ENCODE data around the gene ARHGAP42. TPM values are rescaled to one million over a fixed set of nuclear protein-coding genes. Genes with fewer than 3 reads are reported as not detected.

Gene ARHGAP42
- total and polyA plus RNA-seq, 2 of the 13 experiments (the other 11 are each of a cell fraction or from before 2014, with no cell fraction given), result 2.5 to 4.3 TPM

GRCh38 chr11:100689141-100689540, 2.1 kb downstream of the ARHGAP42 start:
- no peaks in the 10 kb centered on the region for H3K36me3 ChIP-seq (replicated peaks in 1 of 2; ENCODE audit: control insufficient read depth in 1 of 2, insufficient read depth in 2 of 2, low read length in 2 of 2)
- no peak overlapping the region for H3K9ac ChIP-seq (ENCODE audit: insufficient read depth, low read depth, low read length)
- no peak overlapping the region for H3K4me3 ChIP-seq (replicated peaks in 1 of 3; ENCODE audit: insufficient read depth in 1 of 3, low read depth in 2 of 3, low read length in 3 of 3)
- ChIA-PET CTCF (ENCODE audit: low intra/inter-chr PET ratio, low total read pairs) (no interaction called here), POLR2A (no interaction called here)
- in situ Hi-C loops (cut with HindIII; ENCODE audit: extremely low pct_ligation_motif_present, low pct_unique_long_range_greater_than_20kb) (loop anchor here (10.0 kb wide), 2 partner anchors 136 to 166 kb away; no protein-coding TSS in a partner anchor), intact Hi-C loops (cut with micrococcal nuclease; ENCODE audit: unreplicated experiment) (loop anchor here (10.0 kb wide), 1 partner anchor 86 kb away; no protein-coding TSS in a partner anchor)
- TF ChIP-seq NFATC3 (CRISPR knock-in tag; IDR thresholded peaks at IDR 0.05), result no peak
- no peak overlapping the region for H3K4me2 ChIP-seq (ENCODE audit: low read depth, low read length)
- peaks cover 20% of the 10 kb centered on the region for H3K4me1 ChIP-seq (ENCODE audit: insufficient read depth, low read length)
- H3K9me3 ChIP-seq (ENCODE audit: low read length), result no peaks in the 10 kb centered on the region
- FAIRE-seq, result no peak
- no peak for ATAC-seq
- H4K20me1 ChIP-seq (ENCODE audit: insufficient read depth, low read length), result no peaks in the 10 kb centered on the region
- no peak overlapping the region for H2AFZ ChIP-seq (ENCODE audit: low read length)
- DNase-seq (ENCODE audit: low spot score), result no peak
- peaks cover 0 to 5% of the 10 kb centered on the region in 2 experiments; a peak in 2 of 5 replicates for H3K27me3 ChIP-seq (ENCODE audit: control insufficient read depth in 1 of 2, insufficient read depth in 2 of 2, low read length in 2 of 2)
- 59% methylated on average over 4 of the region's 4 CpGs for WGBS (ENCODE audit: low lambda C conversion rate)
- no peaks in the 10 kb centered on the region for H3K79me2 ChIP-seq (ENCODE audit: insufficient read depth, low read length)
- no peak overlapping the region for H3K27ac ChIP-seq (ENCODE audit: extremely low read length, insufficient read depth, low read length)
- BruUV-seq (replicated peaks), result no TSS peak

GRCh38 chr11:100691896-100692653, 5.0 kb downstream of the ARHGAP42 start:
- Histone ChIP-seq H3K36me3 (replicated peaks in 1 of 2; ENCODE audit: control insufficient read depth in 1 of 2, insufficient read depth in 2 of 2, low read length in 2 of 2) (no peaks in the 10 kb centered on the region), H4K20me1 (ENCODE audit: insufficient read depth, low read length) (no peaks in the 10 kb centered on the region), H2AFZ (ENCODE audit: low read length) (no peak overlapping the region), H3K4me1 (ENCODE audit: insufficient read depth, low read length) (peaks cover 5% of the 10 kb centered on the region; the same call in 1 of the 2 replicates), H3K27ac (ENCODE audit: extremely low read length, insufficient read depth, low read length) (no peak overlapping the region), H3K9me3 (ENCODE audit: low read length) (no peaks in the 10 kb centered on the region), H3K4me2 (ENCODE audit: low read depth, low read length) (no peak overlapping the region), H3K4me3 (replicated peaks in 1 of 3; ENCODE audit: insufficient read depth in 1 of 3, low read depth in 2 of 3, low read length in 3 of 3) (no peak overlapping the region), H3K27me3 (ENCODE audit: control insufficient read depth in 1 of 2, insufficient read depth in 2 of 2, low read length in 2 of 2) (no peaks in the 10 kb centered on the region), H3K9ac (ENCODE audit: insufficient read depth, low read depth, low read length) (no peak overlapping the region), H3K79me2 (ENCODE audit: insufficient read depth, low read length) (no peaks in the 10 kb centered on the region)
- ATAC-seq (no peak), DNase-seq (ENCODE audit: low spot score) (no peak), FAIRE-seq (no peak)
- WGBS (ENCODE audit: low lambda C conversion rate), result 75% methylated on average over 1 of the region's 1 CpG
- intact Hi-C loops (cut with micrococcal nuclease; ENCODE audit: unreplicated experiment), result no loop called here
- no TSS peak for BruUV-seq (replicated peaks)
- in situ Hi-C loops (cut with HindIII; ENCODE audit: extremely low pct_ligation_motif_present, low pct_unique_long_range_greater_than_20kb), result no loop called here
- ChIA-PET POLR2A (no interaction called here), CTCF (ENCODE audit: low intra/inter-chr PET ratio, low total read pairs) (no interaction called here)
- no peak for TF ChIP-seq ZNF414 (CRISPR knock-in tag; IDR thresholded peaks at IDR 0.05)
- no peak for TF ChIP-seq TAF1 (CRISPR knock-in tag; IDR thresholded peaks at IDR 0.05)
- TF ChIP-seq FLYWCH1 (CRISPR knock-in tag; IDR thresholded peaks at IDR 0.05), result no peak
- no peak for TF ChIP-seq SIX4 (CRISPR knock-in tag; IDR thresholded peaks at IDR 0.05)
- no peak for TF ChIP-seq NFRKB (IDR thresholded peaks at IDR 0.05)
- no peak for TF ChIP-seq SP1 (IDR thresholded peaks at IDR 0.05)
- TF ChIP-seq SP1 (CRISPR knock-in tag; IDR thresholded peaks at IDR 0.05), result no peak
- no peak for TF ChIP-seq HDAC6 (IDR thresholded peaks at IDR 0.05; ENCODE audit: low read depth, low read length)
- no peak for TF ChIP-seq CREB1 (IDR thresholded peaks at IDR 0.05)
- no peak for TF ChIP-seq CREB1 (CRISPR knock-in tag; IDR thresholded peaks at IDR 0.05)
- TF ChIP-seq ZNF800 (CRISPR knock-in tag; IDR thresholded peaks at IDR 0.05), result no peak
- no peak for TF ChIP-seq ZUFSP (CRISPR knock-in tag; IDR thresholded peaks at IDR 0.05; ENCODE audit: borderline replicate concordance)
- no peak for TF ChIP-seq ZC3H13 (CRISPR knock-in tag; IDR thresholded peaks at IDR 0.05)
- no peak for TF ChIP-seq ZNF629 (CRISPR knock-in tag; conservative IDR thresholded peaks at IDR 0.05)

Measured in HepG2 (cell line).